Stimulated activated CD4-positive, alpha-beta T cell treated with anti-CD3 and anti-CD28 coated beads, Interleukin-1b, Interleukin-23, amount 100 ng/mL, for 24 hours (primary cell): ENCODE measurements around the gene L3MBTL3.

Experiments
- DNase-seq, 4 experiments: peaks; one replicate each; pipeline ENCODE4 v3.0.0-alpha.2; 2020; ENCODE audit warnings: low read depth in 4 of 4, low spot score in 1 of 4

L3MBTL3 gene

GRCh38 chr6:130018292-130018743 lies at the start of gene L3MBTL3:
L3MBTL3 (plus strand) TSS chr6:130018581; CDS start chr6:130042700, 24,119 bp downstream.
- DNase-seq: peak; percentile 63 to 82 (median 76)

DNA sequence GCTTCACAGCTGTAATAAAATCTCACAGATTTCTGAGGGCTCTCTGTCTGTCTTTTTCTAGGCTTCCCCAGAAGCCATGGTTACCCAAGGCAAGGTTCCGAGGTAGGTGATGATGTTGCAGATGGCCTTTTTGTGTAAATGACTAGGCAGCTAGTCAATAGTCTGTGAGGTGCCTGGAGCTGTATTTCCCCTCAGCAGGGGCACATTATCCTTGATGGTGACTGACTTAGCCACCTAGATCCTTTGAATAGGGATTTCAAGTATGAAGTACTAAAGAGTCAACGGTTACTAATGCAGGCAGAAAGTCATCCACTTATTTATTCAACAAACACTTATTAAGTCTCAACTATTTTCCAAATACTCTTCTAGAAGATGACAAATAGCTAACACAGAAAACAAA lies 49.3 kb upstream of the L3MBTL3 start:
- DNase-seq: no peak

- DNase-seq: no peak
Measured at GRCh38 chr6:129976110-129976509, 42.3 kb upstream of the L3MBTL3 start.

DNA sequence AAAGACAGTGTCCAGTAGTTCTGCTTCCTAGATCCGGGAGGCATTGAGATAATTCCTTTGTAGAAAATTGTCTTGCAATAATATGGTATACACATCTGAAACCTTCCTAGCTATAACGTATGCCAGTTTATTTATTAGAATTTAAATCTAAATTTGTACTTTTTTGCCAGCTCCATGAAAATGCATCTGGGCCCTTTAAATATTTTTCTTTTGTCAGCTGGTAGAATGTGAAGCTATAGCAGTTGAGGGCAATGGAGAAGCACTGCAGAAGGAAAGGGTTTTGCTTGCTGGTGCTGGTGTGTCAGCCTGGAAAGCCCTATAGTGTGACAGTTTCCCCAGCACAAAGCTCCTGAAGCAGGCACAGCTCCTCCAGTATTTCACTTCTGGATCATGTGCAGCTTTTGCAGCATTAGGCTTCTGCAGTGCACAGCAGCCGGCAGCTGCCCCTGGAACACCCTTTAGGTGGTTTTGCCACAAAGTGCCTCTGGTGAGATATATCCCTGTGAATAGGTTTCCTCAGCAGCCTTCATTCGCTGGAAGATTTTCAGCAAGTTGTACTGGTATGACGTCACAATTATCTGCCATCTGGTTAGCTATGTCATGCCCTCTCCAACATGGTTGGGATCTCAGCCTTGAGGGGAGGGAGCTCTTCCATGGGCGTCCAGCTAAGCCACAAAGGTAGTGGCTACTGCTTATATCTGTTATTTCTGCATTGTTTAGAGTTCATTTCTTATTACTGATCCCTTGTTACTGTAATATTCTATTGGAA lies 40.0 kb upstream of the L3MBTL3 start:
- no peak for DNase-seq

DNA sequence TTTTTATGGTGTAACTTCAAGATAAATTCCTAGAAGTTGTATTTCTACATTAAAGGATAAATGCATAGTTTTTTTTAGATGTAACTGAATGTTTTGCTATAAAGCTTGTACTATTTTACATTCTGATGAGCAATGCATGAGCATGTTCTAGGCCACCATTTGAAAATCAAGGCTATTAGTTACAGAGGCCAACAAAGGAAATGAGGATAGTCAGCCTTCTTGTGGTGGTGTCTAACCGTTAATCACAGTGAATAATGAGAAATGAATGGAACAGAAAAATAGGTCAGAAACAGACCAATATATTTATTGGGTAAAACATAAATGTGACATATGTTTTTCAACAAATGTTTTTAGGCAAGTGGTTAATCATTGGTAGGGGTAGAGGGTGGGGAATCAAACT lies 37.6 kb upstream of the L3MBTL3 start:
- DNase-seq: no peak

GRCh38 chr6:129981598-129981997 lies 36.8 kb upstream of the L3MBTL3 start:
- no peak for DNase-seq

GRCh38 chr6:129989396-129989795 lies 29.0 kb upstream of the L3MBTL3 start:
- DNase-seq: no peak

DNA sequence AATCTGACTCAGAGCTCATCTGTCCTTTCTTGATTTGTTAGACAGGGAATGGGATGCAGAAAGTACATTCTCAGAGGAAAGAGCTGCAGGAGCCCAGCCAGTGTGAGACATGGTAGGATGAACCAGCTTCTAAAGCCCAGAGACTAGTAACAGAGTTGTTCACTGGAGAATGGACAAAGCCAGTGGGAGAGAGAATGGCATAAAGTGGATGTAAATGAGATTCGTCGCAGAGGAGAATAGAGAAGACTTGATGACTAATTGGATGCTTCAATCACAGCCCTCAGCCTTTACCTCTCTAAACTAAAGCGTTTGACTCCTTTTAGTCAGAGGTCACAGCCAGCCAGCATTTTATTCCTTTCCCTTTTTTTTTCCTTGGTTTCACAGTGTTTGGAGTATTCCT lies 25.5 kb upstream of the L3MBTL3 start:
- no peak for DNase-seq

DNA sequence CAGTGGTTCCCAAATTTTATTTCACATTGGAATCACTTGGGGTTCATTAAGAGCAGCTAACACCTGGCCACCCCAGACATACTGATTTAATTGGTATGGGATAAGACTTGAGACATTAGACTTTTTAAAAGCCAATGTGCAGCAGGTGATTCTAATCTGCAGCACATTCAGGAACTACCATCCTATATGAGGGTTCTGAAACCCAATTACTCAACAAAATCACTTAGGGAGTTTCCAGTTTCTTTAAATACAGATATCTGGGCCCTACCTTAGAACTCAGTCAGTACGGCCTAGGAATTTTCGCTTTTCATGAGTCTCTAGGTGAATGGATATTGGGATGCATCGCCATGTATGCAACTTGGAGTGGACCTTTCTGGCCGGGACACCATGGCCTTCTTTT lies 24.0 kb upstream of the L3MBTL3 start:
- no peak for DNase-seq

- no peak for DNase-seq
Measured at GRCh38 chr6:129996387-129996786, 22.0 kb upstream of the L3MBTL3 start.

- DNase-seq: no peak
Measured at GRCh38 chr6:130000526-130001421, 17.6 kb upstream of the L3MBTL3 start.

DNA sequence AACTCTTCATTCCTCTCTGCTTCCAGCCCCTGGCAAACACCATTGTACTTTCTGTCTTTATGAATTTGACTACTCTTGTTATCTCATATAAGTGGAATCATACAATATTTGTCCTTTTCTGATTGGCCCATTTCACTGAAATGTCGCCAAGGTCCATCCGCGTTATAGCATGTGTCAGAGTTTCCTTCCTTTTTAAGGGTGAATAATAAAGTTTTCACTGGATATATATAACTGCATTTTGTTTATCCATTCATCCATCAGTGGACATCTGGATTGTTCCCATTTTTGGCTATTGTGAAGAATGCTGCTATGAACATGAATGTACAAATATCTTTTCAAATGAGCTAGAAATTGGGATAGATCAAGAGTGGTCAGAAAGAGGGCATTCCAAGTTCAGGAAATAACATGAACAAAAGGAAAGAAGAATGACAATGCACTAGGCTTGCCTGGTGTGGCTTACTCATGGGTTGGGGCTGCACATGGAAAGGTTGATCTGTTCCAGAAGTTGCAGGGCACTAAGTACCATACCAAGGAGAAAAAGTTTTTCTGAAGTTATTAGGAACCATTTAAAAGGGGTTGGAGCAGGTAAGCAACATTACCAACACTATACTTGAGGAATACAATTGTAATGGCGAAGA lies 10.0 kb upstream of the L3MBTL3 start:
- DNase-seq: no peak

DNA sequence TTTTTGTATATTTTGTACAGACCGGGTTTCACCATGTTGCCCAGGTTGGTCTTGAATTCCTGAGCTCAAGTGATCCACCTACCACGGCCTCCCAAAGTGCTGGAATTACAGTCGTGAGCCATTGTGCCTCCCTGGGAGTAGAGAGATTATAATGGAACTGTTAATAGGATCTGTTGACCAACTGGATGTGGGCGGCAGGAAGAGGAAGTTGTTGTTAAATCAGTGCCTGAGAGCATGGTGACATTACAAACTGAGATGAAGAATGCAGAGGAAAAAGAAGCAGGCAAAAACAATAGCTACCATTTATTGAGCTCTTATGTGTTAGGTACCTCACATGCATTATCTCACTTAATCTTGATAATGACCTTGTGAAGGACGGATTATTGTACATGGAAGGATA lies 9.2 kb upstream of the L3MBTL3 start:
- DNase-seq: no peak

DNA sequence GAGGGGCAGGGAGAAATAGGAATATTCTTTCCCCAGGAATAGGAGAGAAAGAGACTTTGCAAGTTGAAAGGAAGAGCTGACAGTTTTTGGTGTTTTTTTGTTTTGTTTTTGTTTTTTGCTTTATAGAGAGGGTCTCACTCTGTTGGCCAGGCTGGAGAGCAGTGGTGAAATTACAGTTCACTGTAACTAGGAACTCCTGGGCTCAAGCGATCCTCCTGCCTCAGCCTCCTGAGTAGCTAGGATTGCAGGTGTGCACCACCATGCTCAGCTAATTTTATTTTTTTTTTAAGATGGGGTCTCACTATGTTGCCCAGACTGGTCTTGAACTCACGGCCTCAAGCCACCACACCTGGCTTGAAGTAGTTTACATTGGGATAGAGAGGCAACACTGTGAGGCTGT lies 8.0 kb upstream of the L3MBTL3 start:
- DNase-seq: no peak

DNA sequence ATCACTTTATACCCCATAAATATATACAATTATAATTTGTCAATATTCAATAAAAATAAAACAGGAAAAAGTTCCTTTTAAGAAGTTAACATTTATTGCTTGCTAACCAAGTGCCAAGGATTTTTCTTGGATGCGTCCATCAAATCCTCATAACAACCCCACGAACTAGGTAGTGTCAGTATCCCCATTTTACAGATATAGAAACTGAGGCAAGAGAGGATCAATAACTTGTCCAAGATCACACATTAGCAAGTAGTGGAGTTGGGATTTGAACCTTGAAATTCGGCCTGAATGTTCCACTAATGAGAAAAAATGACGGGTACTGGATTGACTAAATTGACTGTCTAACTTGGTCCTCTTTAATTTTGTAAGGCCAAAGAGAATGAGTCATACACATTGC lies 5.7 kb upstream of the L3MBTL3 start:
- no peak for DNase-seq

DNA sequence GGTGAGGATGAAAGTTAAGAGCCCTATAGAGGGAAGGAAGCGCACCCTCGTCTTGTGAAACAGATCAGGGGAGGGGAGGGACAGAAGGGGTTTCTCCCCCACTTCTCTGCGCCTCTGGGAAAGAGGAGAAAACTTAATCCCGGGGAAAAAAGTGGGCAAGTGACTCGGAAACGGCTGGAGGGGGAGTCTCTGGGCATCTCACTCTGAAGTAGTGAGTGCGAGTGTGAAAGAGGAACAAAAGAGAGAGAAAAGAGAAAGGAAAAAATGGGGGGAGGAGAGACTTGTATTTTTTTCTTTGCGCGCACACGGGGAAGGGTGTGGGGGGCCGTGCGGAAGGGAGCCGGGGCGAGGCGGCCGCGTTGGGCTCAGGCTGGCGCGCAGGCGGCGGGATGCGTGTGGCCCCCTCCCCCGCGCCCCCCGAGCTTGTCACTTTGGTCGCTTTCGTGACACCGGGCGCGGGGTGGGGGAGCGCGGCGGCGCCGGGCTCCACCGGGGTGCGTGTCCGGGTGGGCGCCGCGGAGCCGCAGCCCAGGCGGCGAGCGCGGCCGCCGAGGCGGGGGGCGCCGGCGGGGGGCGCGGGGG lies 454 bp downstream of the L3MBTL3 start:
- no peak for DNase-seq

GRCh38 chr6:130019326-130020072 lies 1.1 kb downstream of the L3MBTL3 start:
- DNase-seq: peak in 1 of 4 experiments; percentile 18

GRCh38 chr6:130020073-130020906 lies 1.9 kb downstream of the L3MBTL3 start:
- peak in 1 of 4 experiments; percentile 8 for DNase-seq

DNA sequence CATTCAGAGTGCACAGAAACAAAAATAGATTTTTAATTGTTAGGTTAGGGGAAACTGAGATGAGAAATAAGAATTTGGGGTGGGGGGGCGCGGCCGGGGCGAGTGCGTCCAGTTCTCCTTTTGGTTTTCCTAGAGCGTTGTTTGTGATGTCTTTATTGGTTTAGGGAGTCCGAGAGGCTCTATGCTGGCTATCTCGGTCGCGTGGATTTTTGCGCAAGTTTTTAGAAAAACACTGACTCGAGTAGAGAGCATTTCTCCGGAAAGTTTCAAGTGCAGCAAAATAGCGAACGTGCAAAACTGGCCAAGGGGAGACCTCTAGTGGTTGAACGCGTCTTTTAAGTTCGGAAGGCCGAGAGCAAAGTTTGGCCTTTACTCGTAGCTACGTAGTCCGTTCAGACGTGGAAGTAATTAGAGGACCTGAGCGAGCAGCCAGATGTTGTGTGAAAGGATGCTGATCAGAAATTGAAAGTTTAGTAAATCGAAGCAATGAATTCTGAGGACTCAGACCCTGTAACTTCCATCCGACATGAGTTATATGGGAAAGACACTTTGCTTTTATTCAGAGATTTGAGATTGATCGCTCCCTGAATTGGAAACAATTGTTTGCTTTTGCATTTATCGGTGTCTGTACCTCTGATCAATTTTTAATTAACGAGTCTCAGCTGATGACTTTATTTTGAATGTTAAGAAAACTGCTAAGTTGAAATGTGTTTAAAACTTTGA lies 2.7 kb downstream of the L3MBTL3 start:
- DNase-seq: peak; percentile 46 to 68 (median 54)
